H1 (cell line): ENCODE results near the gene CPNE5. TPM values are rescaled to one million over a fixed set of nuclear protein-coding genes. Genes with fewer than 3 reads are reported as not detected.

ENCODE experiments used
- CTCF ChIA-PET: fragments of 300-600 bp; sonication (Branson Sonifier 250); formaldehyde crosslinking; loops from one replicate; lab custom pipeline; 2021; ENCODE audit not compliant: partially characterized antibody; lab: Charles Lee
- POLR2A ChIA-PET: fragments of 300-600 bp; sonication (Branson Sonifier 250); formaldehyde crosslinking; loops from one replicate; lab custom pipeline; 2021; ENCODE audit warnings: inconsistent platforms; ENCODE audit not compliant: partially characterized antibody; lab: Charles Lee
- DNase-seq, 2 experiments: peaks; one replicate each; pipeline versions ENCODE4 v3.0.0 to v3.0.0-alpha.2; 2010 to 2022; ENCODE audit warnings: low spot score in 2 of 2, low read depth in 1 of 2, mixed read lengths in 1 of 2
- FAIRE-seq: peaks from 2 replicates; lab custom pipeline; 2011; peaks lifted over from hg19 to GRCh38; lab: Jason Lieb, UNC
- H2AFZ ChIP-seq: 2 replicates; pipeline ENCODE4 v1.8.1; 2012; ENCODE audit warnings: low read length, inconsistent platforms
- H2AK5ac ChIP-seq: 2 replicates; pipeline ENCODE4 v1.6.1; 2013; ENCODE audit warnings: low read depth, low read length
- H2BK120ac ChIP-seq: replicated peaks from 2 replicates; pipeline ENCODE3; 2013; ENCODE audit warnings: low read depth, low read length, inconsistent platforms
- H2BK12ac ChIP-seq: 2 replicates; pipeline ENCODE4 v1.6.1; 2013; ENCODE audit warnings: low read depth, low read length
- H2BK15ac ChIP-seq: 2 replicates; pipeline ENCODE4 v1.6.1; 2013; ENCODE audit warnings: low read length
- H2BK20ac ChIP-seq: 2 replicates; pipeline ENCODE4 v1.6.1; 2013; ENCODE audit warnings: low read length
- H2BK5ac ChIP-seq: 2 replicates; pipeline ENCODE4 v1.6.1; 2013; ENCODE audit warnings: low read depth, low read length
- H3K14ac ChIP-seq: 2 replicates; pipeline ENCODE4 v1.6.1; 2013; ENCODE audit warnings: inconsistent platforms; ENCODE audit not compliant: insufficient read length
- H3K18ac ChIP-seq: 2 replicates; pipeline ENCODE4 v1.6.1; 2013; ENCODE audit warnings: low read length; ENCODE audit errors: extremely low read depth
- H3K23ac ChIP-seq: 2 replicates; pipeline ENCODE4 v1.6.1; 2013; ENCODE audit warnings: inconsistent platforms; ENCODE audit not compliant: insufficient read length
- H3K23me2 ChIP-seq: 2 replicates; pipeline ENCODE4 v1.6.1; 2013; ENCODE audit warnings: low read depth, low read length
- H3K27ac ChIP-seq: 2 replicates; pipeline ENCODE4 v1.6.1; 2011; ENCODE audit warnings: low read depth, low read length, inconsistent platforms
- H3K27me3 ChIP-seq, 4 experiments: replicated peaks in 1 of 4; 1 replicate in 1 of 4; 2 replicates in 3 of 4; pipeline versions ENCODE4 v1.6.1 to v1.8.1; 2011 to 2013; ENCODE audit warnings: low read length in 3 of 4, mild to moderate bottlenecking in 3 of 4, inconsistent platforms in 2 of 4, mixed read lengths in 2 of 4, moderate library complexity in 1 of 4; ENCODE audit not compliant: control insufficient read depth in 3 of 4, insufficient read depth in 3 of 4; ENCODE audit errors: extremely low read depth in 1 of 4
- H3K36me3 ChIP-seq, 4 experiments: 2 replicates each; pipeline versions ENCODE4 v1.6.1 to v1.8.1; 2011 to 2013; ENCODE audit warnings: mild to moderate bottlenecking in 4 of 4, low read length in 3 of 4, moderate library complexity in 2 of 4, control low read depth in 1 of 4, inconsistent platforms in 1 of 4; ENCODE audit not compliant: insufficient read depth in 4 of 4, control insufficient read depth in 2 of 4
- H3K4ac ChIP-seq: replicated peaks from 2 replicates; pipeline ENCODE3; 2013; ENCODE audit warnings: low read length, low read depth, mixed read lengths, inconsistent platforms; ENCODE audit not compliant: insufficient read length
- H3K4me1 ChIP-seq, 4 experiments: replicated peaks in 1 of 4; 1 replicate in 1 of 4; 2 replicates in 3 of 4; pipeline versions ENCODE4 v1.6.1 to v1.8.1; 2011 to 2013; ENCODE audit warnings: low read length in 3 of 4, inconsistent platforms in 2 of 4, mixed read lengths in 1 of 4; ENCODE audit not compliant: insufficient read depth in 4 of 4, control insufficient read depth in 3 of 4
- H3K4me2 ChIP-seq, 2 experiments: 2 replicates each; pipeline versions ENCODE4 v1.6.1 to v1.8.1; 2011 to 2013; ENCODE audit warnings: low read depth in 2 of 2, low read length in 2 of 2, control low read depth in 1 of 2, inconsistent platforms in 1 of 2, mild to moderate bottlenecking in 1 of 2; ENCODE audit not compliant: insufficient read depth in 1 of 2
- H3K4me3 ChIP-seq, 4 experiments: fragments of 200-600, 300-600 bp in 1 of 4; sonication (generic), shearing (Covaris generic), sonication (Bioruptor Twin) in 1 of 4; 2 replicates each; pipeline versions ENCODE4 v1.5.1 to v1.8.1; 2011 to 2016; ENCODE audit warnings: low read length in 4 of 4, low read depth in 3 of 4, control low read depth in 2 of 4, inconsistent platforms in 2 of 4, mild to moderate bottlenecking in 2 of 4, mixed read lengths in 1 of 4, moderate library complexity in 1 of 4; ENCODE audit not compliant: insufficient read depth in 2 of 4; ENCODE audit errors: extremely low read depth in 1 of 4
- H3K56ac ChIP-seq: replicated peaks from 2 replicates; pipeline ENCODE3; 2013; ENCODE audit warnings: low read depth, mild to moderate bottlenecking, mixed read lengths, low read length, inconsistent platforms; ENCODE audit not compliant: insufficient read length
- H3K79me1 ChIP-seq: 2 replicates; pipeline ENCODE4 v1.6.1; 2013; ENCODE audit warnings: low read depth, low read length, control low read depth
- H3K79me2 ChIP-seq, 2 experiments: 2 replicates each; pipeline versions ENCODE4 v1.6.1 to v1.8.1; 2012 to 2013; ENCODE audit warnings: low read length in 2 of 2, mild to moderate bottlenecking in 2 of 2, inconsistent platforms in 1 of 2; ENCODE audit not compliant: insufficient read depth in 2 of 2, control insufficient read depth in 1 of 2
- H3K9ac ChIP-seq, 4 experiments: replicated peaks in 1 of 4; 1 replicate in 1 of 4; 2 replicates in 3 of 4; pipeline versions ENCODE4 v1.6.1 to v1.8.1; 2011 to 2013; ENCODE audit warnings: low read depth in 3 of 4, low read length in 3 of 4, control low read depth in 2 of 4, mild to moderate bottlenecking in 2 of 4, moderate library complexity in 2 of 4, inconsistent platforms in 1 of 4; ENCODE audit errors: extremely low read depth in 1 of 4
- H3K9me3 ChIP-seq, 2 experiments: 2 replicates each; pipeline versions ENCODE4 v1.6.1 to v1.8.1; 2012 to 2013; ENCODE audit warnings: mild to moderate bottlenecking in 2 of 2, moderate library complexity in 2 of 2, control low read depth in 1 of 2, inconsistent platforms in 1 of 2, low read depth in 1 of 2, low read length in 1 of 2, mixed read lengths in 1 of 2; ENCODE audit not compliant: insufficient read depth in 2 of 2
- H4K20me1 ChIP-seq, 2 experiments: replicated peaks in 1 of 2; 2 replicates each; pipeline versions ENCODE3 to v1.8.1; 2011 to 2013; ENCODE audit warnings: inconsistent platforms in 2 of 2, low read length in 2 of 2, mild to moderate bottlenecking in 1 of 2; ENCODE audit not compliant: insufficient read depth in 2 of 2, control insufficient read depth in 1 of 2
- H4K5ac ChIP-seq: 2 replicates; pipeline ENCODE4 v1.6.1; 2013; ENCODE audit warnings: low read length, low read depth, mixed read lengths, inconsistent platforms; ENCODE audit not compliant: insufficient read length
- H4K8ac ChIP-seq: 2 replicates; pipeline ENCODE4 v1.8.0; 2013; ENCODE audit warnings: mild to moderate bottlenecking, moderate library complexity, low read length, inconsistent platforms; ENCODE audit not compliant: insufficient read depth; ENCODE audit errors: extremely low read depth
- H4K91ac ChIP-seq: replicated peaks from 2 replicates; pipeline ENCODE3; 2013; ENCODE audit warnings: low read length, mixed read lengths, inconsistent platforms; ENCODE audit not compliant: insufficient read length
- CHD1 ChIP-seq: IDR thresholded peaks from 2 replicates; pipeline ENCODE4 v1.6.1; 2012; ENCODE audit warnings: low read depth, low read length, improper control_type of control experiment
- JUN ChIP-seq: IDR thresholded peaks from 2 replicates; pipeline ENCODE4 v1.6.1; 2011; ENCODE audit warnings: low read depth, mild to moderate bottlenecking, improper control_type of control experiment, low read length
- KDM1A ChIP-seq: fragments of 200-600, 300-600 bp; sonication (generic); IDR thresholded peaks from 2 replicates; pipeline ENCODE4 v1.7.1; 2016; ENCODE audit warnings: mild to moderate bottlenecking, low read length, borderline replicate concordance
- NRF1 ChIP-seq: IDR thresholded peaks from 2 replicates; pipeline ENCODE4 v1.6.1; 2011; ENCODE audit warnings: mild to moderate bottlenecking, low read depth, low read length, improper control_type of control experiment
- WGBS, 2 experiments: shearing (Covaris generic) in 1 of 2; methylation state at CpG; one replicate each; pipeline versions ENCODE4 v1.1.6 to v1.1.7; 2013 to 2015; ENCODE audit warnings: low lambda C conversion rate in 2 of 2, mixed read lengths in 2 of 2, inconsistent platforms in 1 of 2, low coverage in 1 of 2, missing lambda C conversion rate in 1 of 2; ENCODE audit not compliant: insufficient replicate concordance in 2 of 2, insufficient coverage in 1 of 2, insufficient read length in 1 of 2; ENCODE audit errors: extremely low coverage in 1 of 2, missing lambda C conversion rate in 1 of 2; 5-methylcytosine and 5-hydroxymethylcytosine counted together
- polyA plus RNA-seq, 7 experiments: library from polyadenylated mRNA; depleted of rRNA in 3 of 7; stranded (reverse) in 5 of 7; unstranded in 2 of 7; fragments of >200 nt in 5 of 7; fragments of 200-250 nt in 2 of 7; gene quantifications; 1 replicate in 5 of 7; 2 replicates in 1 of 7; 4 replicates in 1 of 7; pipeline versions ENCODE4 v1.2.1 to v1.2.3, GENCODE V29; 2011 to 2013; ENCODE audit warnings: missing spikeins in 2 of 7, mixed read lengths in 2 of 7
- total RNA-seq: library from RNA; stranded (reverse); fragmentation: NEBNext Ultra II Directional; extraction: Animal tissue kit (Norgen Biotek cat#: 25700); gene quantifications from 2 replicates; pipeline ENCODE4 v1.2.1, GENCODE V29; 2021

The CPNE5 gene
- total and polyA plus RNA-seq, 2 of the 8 experiments (the other 6 are each of a cell fraction or from before 2014, with no cell fraction given), result 0.88 to 1.8 TPM

DNA sequence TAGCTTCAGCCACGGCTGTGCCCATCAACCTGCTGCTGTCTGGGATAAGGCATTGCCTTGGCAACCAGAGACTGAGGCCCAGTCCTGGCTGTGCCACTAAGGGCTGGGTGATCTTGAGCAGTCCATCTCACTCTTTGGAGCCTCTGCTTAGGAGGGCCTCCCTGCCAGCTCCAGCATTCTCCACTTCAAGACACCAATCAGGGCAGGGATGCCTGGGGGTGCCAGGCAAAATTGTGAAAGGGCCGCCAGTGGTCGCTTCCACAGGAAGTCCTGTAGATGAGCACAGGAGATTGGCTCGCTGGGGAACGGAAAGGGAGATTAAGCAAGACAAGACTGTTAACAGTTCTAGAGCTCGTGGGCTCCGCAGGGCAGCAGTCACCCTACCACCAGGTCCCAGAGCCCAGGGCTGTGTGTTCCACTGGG lies 141.8 kb downstream of the CPNE5 start, which contains the start of gene RAB44:
RAB44 (plus strand) TSS at position 346 of the 423 bp plus-strand sequence. CDS start 6,410 bp downstream, outside the sequence.
- no peak within 1 kb of the TSS for H3K18ac ChIP-seq
- H2BK15ac ChIP-seq, result no peak within 1 kb of the TSS
- H3K9me3 ChIP-seq, result no peaks in the 10 kb centered on the region
- H3K4me1 ChIP-seq, result no peaks in the 10 kb centered on the region
- H2BK5ac ChIP-seq, result no peak within 1 kb of the TSS; the same call in 1 of the 2 replicates
- no peak within 1 kb of the TSS for H3K9ac ChIP-seq
- H3K4me2 ChIP-seq, result no peak within 1 kb of the TSS
- peaks cover 0 to 3% of the 10 kb centered on the region in 2 experiments for H4K20me1 ChIP-seq
- no peak within 1 kb of the TSS for H3K23ac ChIP-seq
- H3K27ac ChIP-seq, result no peak within 1 kb of the TSS
- DNase-seq (no peak), FAIRE-seq (no peak)
- H2BK120ac ChIP-seq, result no peak within 1 kb of the TSS
- no peak within 1 kb of the TSS for H3K4me3 ChIP-seq
- ChIA-PET POLR2A (no interaction called here), CTCF (interaction anchor here (0.6 to 2.2 kb wide), 8 partner anchors 8 to 957 kb away, joined by 3 to 11 read pairs (median 4); no protein-coding TSS in a partner anchor)
- no peaks in the 10 kb centered on the region for H3K79me1 ChIP-seq
- H4K5ac ChIP-seq, result no peak within 1 kb of the TSS
- TF ChIP-seq CHD1 (no peak), KDM1A (no peak), JUN (no peak), NRF1 (no peak)
- H2BK12ac ChIP-seq, result no peak within 1 kb of the TSS
- H3K56ac ChIP-seq, result no peak within 1 kb of the TSS
- H2BK20ac ChIP-seq, result no peak within 1 kb of the TSS
- H4K91ac ChIP-seq, result no peak within 1 kb of the TSS
- H3K23me2 ChIP-seq, result no peaks in the 10 kb centered on the region
- H3K27me3 ChIP-seq, result no peaks in the 10 kb centered on the region
- H3K36me3 ChIP-seq, result no peaks in the 10 kb centered on the region
- H2AFZ ChIP-seq, result no peak within 1 kb of the TSS
- no peaks in the 10 kb centered on the region for H3K79me2 ChIP-seq
- peak within 1 kb of the TSS; percentile 71 for H4K8ac ChIP-seq
- H3K14ac ChIP-seq, result no peak within 1 kb of the TSS
- no peak within 1 kb of the TSS for H2AK5ac ChIP-seq
- 88% methylated on average over 7 of the region's 7 CpGs; no CpG with 5 or more reads in 1 of the 2 experiments for WGBS, 2 experiments
- H3K4ac ChIP-seq, result no peak within 1 kb of the TSS
